Measurements from ENCODE around the gene ATRNL1. TPM values are rescaled to one million over a fixed set of nuclear protein-coding genes. Genes with fewer than 3 reads are reported as not detected.

Gene ATRNL1
- total RNA-seq, 1 donor from 2014 or later, result 7.8 TPM

Other genes with a start within 250 kb of the ATRNL1 start
- 15.1 TPM for gene TRUB1, start 155.2 kb upstream of the ATRNL1 start, total RNA-seq

Measured in skeletal muscle tissue (tissue), 1 donor.